Activated T-cell treated with anti-CD3 and anti-CD28 coated beads for 48 hours (primary cell): ENCODE results near the gene PCDH10.

Source experiments
- DNase-seq: peaks from one replicate; pipeline ENCODE4 v3.0.0-alpha.2; 2020; ENCODE audit warnings: low read depth

Gene PCDH10

GRCh38 chr4:133149932-133150471 is 908 bp downstream of the PCDH10 start:
- DNase-seq: no peak

GRCh38 chr4:133150486-133151340 is 1.6 kb downstream of the PCDH10 start:
- no peak for DNase-seq

- DNase-seq: no peak
Measured at GRCh38 chr4:133151341-133151690, 2.2 kb downstream of the PCDH10 start.

GRCh38 chr4:133151691-133152329 is 2.7 kb downstream of the PCDH10 start:
- no peak for DNase-seq

GRCh38 chr4:133152330-133152821 is 3.3 kb downstream of the PCDH10 start:
- DNase-seq: no peak

GRCh38 chr4:133152831-133153481 is 3.9 kb downstream of the PCDH10 start:
- DNase-seq: no peak

GRCh38 chr4:133154725-133155124 is 5.6 kb downstream of the PCDH10 start:
- no peak for DNase-seq

- no peak for DNase-seq
Measured at GRCh38 chr4:133156096-133156495, 7.0 kb downstream of the PCDH10 start.

- DNase-seq: no peak
Measured at GRCh38 chr4:133156556-133156955, 7.5 kb downstream of the PCDH10 start.

GRCh38 chr4:133157460-133158160 is 8.5 kb downstream of the PCDH10 start:
- DNase-seq: no peak

GRCh38 chr4:133160853-133161252 is 11.8 kb downstream of the PCDH10 start:
- DNase-seq: no peak

GRCh38 chr4:133161570-133162295 is 12.6 kb downstream of the PCDH10 start:
- DNase-seq: no peak

GRCh38 chr4:133162941-133163340 is 13.8 kb downstream of the PCDH10 start:
- no peak for DNase-seq

GRCh38 chr4:133178956-133179355 is 29.9 kb downstream of the PCDH10 start:
- no peak for DNase-seq

- no peak for DNase-seq
Measured at GRCh38 chr4:133186210-133186609, 37.1 kb downstream of the PCDH10 start.

- DNase-seq: no peak
Measured at GRCh38 chr4:133186845-133187244, 37.8 kb downstream of the PCDH10 start.

- no peak for DNase-seq
Measured at GRCh38 chr4:133188433-133189146, 39.5 kb downstream of the PCDH10 start.

- DNase-seq: no peak
Measured at GRCh38 chr4:133189147-133189517, 40.0 kb downstream of the PCDH10 start.

- DNase-seq: no peak
Measured at GRCh38 chr4:133190098-133190497, 41.0 kb downstream of the PCDH10 start.

- DNase-seq: no peak
Measured at GRCh38 chr4:133208694-133209285, 59.7 kb downstream of the PCDH10 start.
